ENCODE data around the gene LTB. TPM values are rescaled to one million over a fixed set of nuclear protein-coding genes. Genes with fewer than 3 reads are reported as not detected.

Gene LTB
- total and polyA plus RNA-seq, 4 donors, result 0.67 to 5.3 (median 1.5) TPM

- no peak overlapping the region for H3K4me3 ChIP-seq (ENCODE audit: low read depth in 1 of 3, low read length in 3 of 3)
- TF ChIP-seq HNF4A (conservative IDR thresholded peaks at IDR 0.05), result no peak
- TF ChIP-seq, protein P1, sequence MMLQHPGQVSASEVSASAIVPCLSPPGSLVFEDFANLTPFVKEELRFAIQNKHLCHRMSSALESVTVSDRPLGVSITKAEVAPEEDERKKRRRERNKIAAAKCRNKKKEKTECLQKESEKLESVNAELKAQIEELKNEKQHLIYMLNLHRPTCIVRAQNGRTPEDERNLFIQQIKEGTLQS (IDR thresholded peaks at IDR 0.05), result no peak
- TF ChIP-seq GABPA (IDR thresholded peaks at IDR 0.05 in 1 of 2, conservative IDR thresholded peaks at IDR 0.05 in 1 of 2), result no peak
- TF ChIP-seq, protein P2, sequence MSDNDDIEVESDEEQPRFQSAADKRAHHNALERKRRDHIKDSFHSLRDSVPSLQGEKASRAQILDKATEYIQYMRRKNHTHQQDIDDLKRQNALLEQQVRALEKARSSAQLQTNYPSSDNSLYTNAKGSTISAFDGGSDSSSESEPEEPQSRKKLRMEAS (IDR thresholded peaks at IDR 0.05), result no peak
- TF ChIP-seq EGR1 (IDR thresholded peaks at IDR 0.05; ENCODE audit: low read depth in 2 of 2), result no peak
- TF ChIP-seq FOXA2 (IDR thresholded peaks at IDR 0.05), result no peak
- TF ChIP-seq ZBTB33 (IDR thresholded peaks at IDR 0.05), result no peak
- no peak for TF ChIP-seq RAD21 (IDR thresholded peaks at IDR 0.05)
- TF ChIP-seq HNF4G (IDR thresholded peaks at IDR 0.05), result no peak
- no peak for TF ChIP-seq JUND (IDR thresholded peaks at IDR 0.05)
- no peak for TF ChIP-seq RXRA (IDR thresholded peaks at IDR 0.05)
- no peak for TF ChIP-seq FOXA1 (IDR thresholded peaks at IDR 0.05)
- no peak for TF ChIP-seq SP1 (IDR thresholded peaks at IDR 0.05)
- no peak for TF ChIP-seq TAF1 (conservative IDR thresholded peaks at IDR 0.05)
- TF ChIP-seq, protein P3, sequence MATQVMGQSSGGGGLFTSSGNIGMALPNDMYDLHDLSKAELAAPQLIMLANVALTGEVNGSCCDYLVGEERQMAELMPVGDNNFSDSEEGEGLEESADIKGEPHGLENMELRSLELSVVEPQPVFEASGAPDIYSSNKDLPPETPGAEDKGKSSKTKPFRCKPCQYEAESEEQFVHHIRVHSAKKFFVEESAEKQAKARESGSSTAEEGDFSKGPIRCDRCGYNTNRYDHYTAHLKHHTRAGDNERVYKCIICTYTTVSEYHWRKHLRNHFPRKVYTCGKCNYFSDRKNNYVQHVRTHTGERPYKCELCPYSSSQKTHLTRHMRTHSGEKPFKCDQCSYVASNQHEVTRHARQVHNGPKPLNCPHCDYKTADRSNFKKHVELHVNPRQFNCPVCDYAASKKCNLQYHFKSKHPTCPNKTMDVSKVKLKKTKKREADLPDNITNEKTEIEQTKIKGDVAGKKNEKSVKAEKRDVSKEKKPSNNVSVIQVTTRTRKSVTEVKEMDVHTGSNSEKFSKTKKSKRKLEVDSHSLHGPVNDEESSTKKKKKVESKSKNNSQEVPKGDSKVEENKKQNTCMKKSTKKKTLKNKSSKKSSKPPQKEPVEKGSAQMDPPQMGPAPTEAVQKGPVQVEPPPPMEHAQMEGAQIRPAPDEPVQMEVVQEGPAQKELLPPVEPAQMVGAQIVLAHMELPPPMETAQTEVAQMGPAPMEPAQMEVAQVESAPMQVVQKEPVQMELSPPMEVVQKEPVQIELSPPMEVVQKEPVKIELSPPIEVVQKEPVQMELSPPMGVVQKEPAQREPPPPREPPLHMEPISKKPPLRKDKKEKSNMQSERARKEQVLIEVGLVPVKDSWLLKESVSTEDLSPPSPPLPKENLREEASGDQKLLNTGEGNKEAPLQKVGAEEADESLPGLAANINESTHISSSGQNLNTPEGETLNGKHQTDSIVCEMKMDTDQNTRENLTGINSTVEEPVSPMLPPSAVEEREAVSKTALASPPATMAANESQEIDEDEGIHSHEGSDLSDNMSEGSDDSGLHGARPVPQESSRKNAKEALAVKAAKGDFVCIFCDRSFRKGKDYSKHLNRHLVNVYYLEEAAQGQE (IDR thresholded peaks at IDR 0.05), result no peak
- TF ChIP-seq YY1 (IDR thresholded peaks at IDR 0.05), result no peak
- H3K27me3 ChIP-seq (ENCODE audit: control insufficient read depth in 4 of 4, insufficient read depth in 4 of 4, low read length in 3 of 4), result no peaks in the 10 kb centered on the region
- no peaks in the 10 kb centered on the region for H3K9me3 ChIP-seq (ENCODE audit: control insufficient read depth in 4 of 4, low read length in 3 of 4)
- WGBS, result 77% methylated on average over 7 of the region's 7 CpGs
- no peak overlapping the region for H3K27ac ChIP-seq (ENCODE audit: low read depth in 1 of 2, low read length in 2 of 2)
- no peak for DNase-seq (ENCODE audit: low spot score)
- peaks cover 0 to 10% (median 4%) of the 10 kb centered on the region in 4 donors for H3K36me3 ChIP-seq (ENCODE audit: control insufficient read depth in 4 of 4, insufficient read depth in 3 of 4, low read depth in 1 of 4, low read length in 3 of 4)
- H3K9ac ChIP-seq (ENCODE audit: low read depth in 1 of 2, low read length in 2 of 2), result no peak overlapping the region
- H3K4me1 ChIP-seq (ENCODE audit: control insufficient read depth in 4 of 4, insufficient read depth in 4 of 4, low read length in 3 of 4), result peaks cover 6 to 33% (median 23%) of the 10 kb centered on the region in 4 donors
Measured at GRCh38 chr6:31545291-31545690, 36.9 kb downstream of the LTB start.

DNA sequence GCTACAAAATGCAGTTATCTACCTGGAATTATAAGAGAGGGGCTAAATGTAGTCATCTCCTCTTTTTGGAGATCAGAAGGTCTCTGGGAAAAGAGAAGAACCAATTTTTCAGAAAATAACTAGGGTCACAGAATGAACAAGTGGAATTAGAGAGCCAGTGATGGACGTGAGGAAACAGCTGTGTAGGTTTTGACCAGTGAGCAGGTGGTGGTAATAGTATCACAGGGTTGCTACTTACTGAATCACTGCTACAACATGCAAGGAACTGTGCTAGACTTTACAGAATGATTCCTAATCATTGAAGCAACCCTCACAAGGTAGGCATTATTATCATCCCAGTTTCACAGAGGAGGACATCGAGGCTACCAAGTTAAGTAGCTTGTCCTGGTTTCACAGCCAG is 37.5 kb downstream of the LTB start:
- 71% methylated on average over 2 of the region's 2 CpGs for WGBS
- H3K4me1 ChIP-seq (ENCODE audit: control insufficient read depth in 4 of 4, insufficient read depth in 4 of 4, low read length in 3 of 4), result peaks cover 8 to 39% (median 29%) of the 10 kb centered on the region in 4 donors
- no peak overlapping the region for H3K4me3 ChIP-seq (ENCODE audit: low read depth in 1 of 3, low read length in 3 of 3)
- H3K27me3 ChIP-seq (ENCODE audit: control insufficient read depth in 4 of 4, insufficient read depth in 4 of 4, low read length in 3 of 4), result no peaks in the 10 kb centered on the region
- H3K27ac ChIP-seq (ENCODE audit: low read depth in 1 of 2, low read length in 2 of 2), result no peak overlapping the region
- TF ChIP-seq HNF4G (IDR thresholded peaks at IDR 0.05) (no peak), RAD21 (IDR thresholded peaks at IDR 0.05) (no peak), NR2F2 (IDR thresholded peaks at IDR 0.05) (no peak), RXRA (IDR thresholded peaks at IDR 0.05) (no peak), EGR1 (IDR thresholded peaks at IDR 0.05; ENCODE audit: low read depth in 2 of 2) (no peak)
- TF ChIP-seq, protein P2 (IDR thresholded peaks at IDR 0.05), result no peak
- no peak overlapping the region for H3K9ac ChIP-seq (ENCODE audit: low read depth in 1 of 2, low read length in 2 of 2)
- no peak for DNase-seq (ENCODE audit: low spot score)
- H3K9me3 ChIP-seq (ENCODE audit: control insufficient read depth in 4 of 4, low read length in 3 of 4), result no peaks in the 10 kb centered on the region
- H3K36me3 ChIP-seq (ENCODE audit: control insufficient read depth in 4 of 4, insufficient read depth in 3 of 4, low read depth in 1 of 4, low read length in 3 of 4), result peaks cover 0 to 9% (median 6%) of the 10 kb centered on the region in 4 donors

All from liver (tissue), 9 donors.